H1 (cell line): ENCODE data around the gene ANAPC13. TPM values are rescaled to one million over a fixed set of nuclear protein-coding genes. Genes with fewer than 3 reads are reported as not detected.

Experiments
- CTCF ChIA-PET: fragments of 300-600 bp; sonication (Branson Sonifier 250); formaldehyde crosslinking; loops from one replicate; lab custom pipeline; 2021; ENCODE audit not compliant: partially characterized antibody; lab: Charles Lee
- POLR2A ChIA-PET: fragments of 300-600 bp; sonication (Branson Sonifier 250); formaldehyde crosslinking; loops from one replicate; lab custom pipeline; 2021; ENCODE audit warnings: inconsistent platforms; ENCODE audit not compliant: partially characterized antibody; lab: Charles Lee
- DNase-seq, 2 experiments: peaks; one replicate each; pipeline versions ENCODE4 v3.0.0 to v3.0.0-alpha.2; 2010 to 2022; ENCODE audit warnings: low spot score in 2 of 2, low read depth in 1 of 2, mixed read lengths in 1 of 2
- FAIRE-seq: peaks from 2 replicates; lab custom pipeline; 2011; peaks lifted over from hg19 to GRCh38; lab: Jason Lieb, UNC
- H2AFZ ChIP-seq: 2 replicates; pipeline ENCODE4 v1.8.1; 2012; ENCODE audit warnings: low read length, inconsistent platforms
- H2AK5ac ChIP-seq: 2 replicates; pipeline ENCODE4 v1.6.1; 2013; ENCODE audit warnings: low read depth, low read length
- H2BK120ac ChIP-seq: replicated peaks from 2 replicates; pipeline ENCODE3; 2013; ENCODE audit warnings: low read depth, low read length, inconsistent platforms
- H2BK12ac ChIP-seq: 2 replicates; pipeline ENCODE4 v1.6.1; 2013; ENCODE audit warnings: low read depth, low read length
- H2BK15ac ChIP-seq: 2 replicates; pipeline ENCODE4 v1.6.1; 2013; ENCODE audit warnings: low read length
- H2BK20ac ChIP-seq: 2 replicates; pipeline ENCODE4 v1.6.1; 2013; ENCODE audit warnings: low read length
- H2BK5ac ChIP-seq: 2 replicates; pipeline ENCODE4 v1.6.1; 2013; ENCODE audit warnings: low read depth, low read length
- H3K14ac ChIP-seq: 2 replicates; pipeline ENCODE4 v1.6.1; 2013; ENCODE audit warnings: inconsistent platforms; ENCODE audit not compliant: insufficient read length
- H3K18ac ChIP-seq: 2 replicates; pipeline ENCODE4 v1.6.1; 2013; ENCODE audit warnings: low read length; ENCODE audit errors: extremely low read depth
- H3K23ac ChIP-seq: 2 replicates; pipeline ENCODE4 v1.6.1; 2013; ENCODE audit warnings: inconsistent platforms; ENCODE audit not compliant: insufficient read length
- H3K23me2 ChIP-seq: 2 replicates; pipeline ENCODE4 v1.6.1; 2013; ENCODE audit warnings: low read depth, low read length
- H3K27ac ChIP-seq: 2 replicates; pipeline ENCODE4 v1.6.1; 2011; ENCODE audit warnings: low read depth, low read length, inconsistent platforms
- H3K27me3 ChIP-seq, 4 experiments: replicated peaks in 1 of 4; 1 replicate in 1 of 4; 2 replicates in 3 of 4; pipeline versions ENCODE4 v1.6.1 to v1.8.1; 2011 to 2013; ENCODE audit warnings: low read length in 3 of 4, mild to moderate bottlenecking in 3 of 4, inconsistent platforms in 2 of 4, mixed read lengths in 2 of 4, moderate library complexity in 1 of 4; ENCODE audit not compliant: control insufficient read depth in 3 of 4, insufficient read depth in 3 of 4; ENCODE audit errors: extremely low read depth in 1 of 4
- H3K36me3 ChIP-seq, 4 experiments: 2 replicates each; pipeline versions ENCODE4 v1.6.1 to v1.8.1; 2011 to 2013; ENCODE audit warnings: mild to moderate bottlenecking in 4 of 4, low read length in 3 of 4, moderate library complexity in 2 of 4, control low read depth in 1 of 4, inconsistent platforms in 1 of 4; ENCODE audit not compliant: insufficient read depth in 4 of 4, control insufficient read depth in 2 of 4
- H3K4ac ChIP-seq: replicated peaks from 2 replicates; pipeline ENCODE3; 2013; ENCODE audit warnings: low read length, low read depth, mixed read lengths, inconsistent platforms; ENCODE audit not compliant: insufficient read length
- H3K4me1 ChIP-seq, 4 experiments: replicated peaks in 1 of 4; 1 replicate in 1 of 4; 2 replicates in 3 of 4; pipeline versions ENCODE4 v1.6.1 to v1.8.1; 2011 to 2013; ENCODE audit warnings: low read length in 3 of 4, inconsistent platforms in 2 of 4, mixed read lengths in 1 of 4; ENCODE audit not compliant: insufficient read depth in 4 of 4, control insufficient read depth in 3 of 4
- H3K4me2 ChIP-seq, 2 experiments: 2 replicates each; pipeline versions ENCODE4 v1.6.1 to v1.8.1; 2011 to 2013; ENCODE audit warnings: low read depth in 2 of 2, low read length in 2 of 2, control low read depth in 1 of 2, inconsistent platforms in 1 of 2, mild to moderate bottlenecking in 1 of 2; ENCODE audit not compliant: insufficient read depth in 1 of 2
- H3K4me3 ChIP-seq, 4 experiments: fragments of 200-600, 300-600 bp in 1 of 4; sonication (generic), shearing (Covaris generic), sonication (Bioruptor Twin) in 1 of 4; 2 replicates each; pipeline versions ENCODE4 v1.5.1 to v1.8.1; 2011 to 2016; ENCODE audit warnings: low read length in 4 of 4, low read depth in 3 of 4, control low read depth in 2 of 4, inconsistent platforms in 2 of 4, mild to moderate bottlenecking in 2 of 4, mixed read lengths in 1 of 4, moderate library complexity in 1 of 4; ENCODE audit not compliant: insufficient read depth in 2 of 4; ENCODE audit errors: extremely low read depth in 1 of 4
- H3K56ac ChIP-seq: replicated peaks from 2 replicates; pipeline ENCODE3; 2013; ENCODE audit warnings: low read depth, mild to moderate bottlenecking, mixed read lengths, low read length, inconsistent platforms; ENCODE audit not compliant: insufficient read length
- H3K79me1 ChIP-seq: 2 replicates; pipeline ENCODE4 v1.6.1; 2013; ENCODE audit warnings: low read depth, low read length, control low read depth
- H3K79me2 ChIP-seq, 2 experiments: 2 replicates each; pipeline versions ENCODE4 v1.6.1 to v1.8.1; 2012 to 2013; ENCODE audit warnings: low read length in 2 of 2, mild to moderate bottlenecking in 2 of 2, inconsistent platforms in 1 of 2; ENCODE audit not compliant: insufficient read depth in 2 of 2, control insufficient read depth in 1 of 2
- H3K9ac ChIP-seq, 4 experiments: replicated peaks in 1 of 4; 1 replicate in 1 of 4; 2 replicates in 3 of 4; pipeline versions ENCODE4 v1.6.1 to v1.8.1; 2011 to 2013; ENCODE audit warnings: low read depth in 3 of 4, low read length in 3 of 4, control low read depth in 2 of 4, mild to moderate bottlenecking in 2 of 4, moderate library complexity in 2 of 4, inconsistent platforms in 1 of 4; ENCODE audit errors: extremely low read depth in 1 of 4
- H3K9me3 ChIP-seq, 2 experiments: 2 replicates each; pipeline versions ENCODE4 v1.6.1 to v1.8.1; 2012 to 2013; ENCODE audit warnings: mild to moderate bottlenecking in 2 of 2, moderate library complexity in 2 of 2, control low read depth in 1 of 2, inconsistent platforms in 1 of 2, low read depth in 1 of 2, low read length in 1 of 2, mixed read lengths in 1 of 2; ENCODE audit not compliant: insufficient read depth in 2 of 2
- H4K20me1 ChIP-seq, 2 experiments: replicated peaks in 1 of 2; 2 replicates each; pipeline versions ENCODE3 to v1.8.1; 2011 to 2013; ENCODE audit warnings: inconsistent platforms in 2 of 2, low read length in 2 of 2, mild to moderate bottlenecking in 1 of 2; ENCODE audit not compliant: insufficient read depth in 2 of 2, control insufficient read depth in 1 of 2
- H4K5ac ChIP-seq: 2 replicates; pipeline ENCODE4 v1.6.1; 2013; ENCODE audit warnings: low read length, low read depth, mixed read lengths, inconsistent platforms; ENCODE audit not compliant: insufficient read length
- H4K8ac ChIP-seq: 2 replicates; pipeline ENCODE4 v1.8.0; 2013; ENCODE audit warnings: mild to moderate bottlenecking, moderate library complexity, low read length, inconsistent platforms; ENCODE audit not compliant: insufficient read depth; ENCODE audit errors: extremely low read depth
- H4K91ac ChIP-seq: replicated peaks from 2 replicates; pipeline ENCODE3; 2013; ENCODE audit warnings: low read length, mixed read lengths, inconsistent platforms; ENCODE audit not compliant: insufficient read length
- ASH2L ChIP-seq: fragments of 200-600, 300-600 bp; sonication (generic); IDR thresholded peaks from one replicate; pipeline ENCODE4 v1.7.1; 2017; ENCODE audit warnings: low read length
- ATF2 ChIP-seq: IDR thresholded peaks from 2 replicates; pipeline ENCODE4 v1.6.1; 2012; ENCODE audit warnings: low read length, inconsistent platforms
- BACH1 ChIP-seq: IDR thresholded peaks from 2 replicates; pipeline ENCODE4 v1.6.1; 2012; ENCODE audit warnings: low read length, improper control_type of control experiment
- CREB1 ChIP-seq: IDR thresholded peaks from 2 replicates; pipeline ENCODE4 v1.6.1; 2012; ENCODE audit warnings: inconsistent platforms
- E2F6 ChIP-seq: IDR thresholded peaks from 2 replicates; pipeline ENCODE4 v1.6.1; 2012; ENCODE audit warnings: inconsistent platforms
- RBBP5 ChIP-seq: IDR thresholded peaks from 2 replicates; pipeline ENCODE4 v1.7.1; 2012; ENCODE audit warnings: low read depth, mild to moderate bottlenecking, inconsistent platforms, low read length, moderate library complexity, borderline replicate concordance
- SIX5 ChIP-seq: IDR thresholded peaks from 2 replicates; pipeline ENCODE4 v1.6.1; 2011; ENCODE audit warnings: mild to moderate bottlenecking, low read depth, low read length
- SP4 ChIP-seq: IDR thresholded peaks from 2 replicates; pipeline ENCODE4 v1.6.1; 2012; ENCODE audit warnings: low read length, inconsistent platforms
- SRF ChIP-seq: IDR thresholded peaks from 2 replicates; pipeline ENCODE4 v1.6.1; 2011; ENCODE audit warnings: mild to moderate bottlenecking, low read depth, low read length, moderate library complexity
- USF2 ChIP-seq: IDR thresholded peaks from 2 replicates; pipeline ENCODE4 v1.6.1; 2011; ENCODE audit warnings: low read length, improper control_type of control experiment
- ZNF274 ChIP-seq: IDR thresholded peaks from 2 replicates; pipeline ENCODE4 v1.7.0; 2012; ENCODE audit warnings: low read length, borderline replicate concordance; ENCODE audit errors: extremely low read depth
- WGBS, 2 experiments: shearing (Covaris generic) in 1 of 2; methylation state at CpG; one replicate each; pipeline versions ENCODE4 v1.1.6 to v1.1.7; 2013 to 2015; ENCODE audit warnings: low lambda C conversion rate in 2 of 2, mixed read lengths in 2 of 2, inconsistent platforms in 1 of 2, low coverage in 1 of 2, missing lambda C conversion rate in 1 of 2; ENCODE audit not compliant: insufficient replicate concordance in 2 of 2, insufficient coverage in 1 of 2, insufficient read length in 1 of 2; ENCODE audit errors: extremely low coverage in 1 of 2, missing lambda C conversion rate in 1 of 2; 5-methylcytosine and 5-hydroxymethylcytosine counted together
- polyA plus RNA-seq, 7 experiments: library from polyadenylated mRNA; depleted of rRNA in 3 of 7; stranded (reverse) in 5 of 7; unstranded in 2 of 7; fragments of >200 nt in 5 of 7; fragments of 200-250 nt in 2 of 7; gene quantifications; 1 replicate in 5 of 7; 2 replicates in 1 of 7; 4 replicates in 1 of 7; pipeline versions ENCODE4 v1.2.1 to v1.2.3, GENCODE V29; 2011 to 2013; ENCODE audit warnings: missing spikeins in 2 of 7, mixed read lengths in 2 of 7
- total RNA-seq: library from RNA; stranded (reverse); fragmentation: NEBNext Ultra II Directional; extraction: Animal tissue kit (Norgen Biotek cat#: 25700); gene quantifications from 2 replicates; pipeline ENCODE4 v1.2.1, GENCODE V29; 2021

Gene ANAPC13
- total and polyA plus RNA-seq, 2 of the 8 experiments (the other 6 are each of a cell fraction or from before 2014, with no cell fraction given): 33.3 to 34.0 TPM

- H3K23ac ChIP-seq: no peak overlapping the region
- FAIRE-seq (no peak), DNase-seq (no peak)
- no peak overlapping the region for H4K8ac ChIP-seq
- no peak overlapping the region for H2BK15ac ChIP-seq
- H3K56ac ChIP-seq: no peak overlapping the region
- no peak overlapping the region for H3K4me2 ChIP-seq
- no peak overlapping the region for H3K14ac ChIP-seq
- no peaks in the 10 kb centered on the region for H3K79me1 ChIP-seq
- no peak overlapping the region for H2AK5ac ChIP-seq
- no peak overlapping the region; the same call in 1 of the 2 replicates for H2BK20ac ChIP-seq
- H3K9ac ChIP-seq: no peak overlapping the region
- ChIA-PET POLR2A (interaction anchor here (1.1 to 4.7 kb wide), 10 partner anchors 9 to 226 kb away, joined by 3 to 24 read pairs (median 6); partner anchors contain the start of genes AMOTL2, ANAPC13, CEP63 and RYK), CTCF (interaction anchor here (1.0 to 11.3 kb wide), 14 partner anchors 9 to 263 kb away, joined by 3 to 138 read pairs (median 10); no protein-coding TSS in a partner anchor)
- H2BK12ac ChIP-seq: no peak overlapping the region
- H2BK5ac ChIP-seq: no peak overlapping the region
- no peak overlapping the region for H4K91ac ChIP-seq
- H4K5ac ChIP-seq: no peak overlapping the region
- no peak overlapping the region for H3K27ac ChIP-seq
- H4K20me1 ChIP-seq: peaks cover 0 to 2% of the 10 kb centered on the region in 2 experiments
- H3K18ac ChIP-seq: no peak overlapping the region
- H3K9me3 ChIP-seq: no peaks in the 10 kb centered on the region
- no peaks in the 10 kb centered on the region for H3K23me2 ChIP-seq
- no peak overlapping the region for H3K4me3 ChIP-seq
- no peak overlapping the region for H2BK120ac ChIP-seq
- 85% methylated on average over 4 of the region's 4 CpGs; no CpG with 5 or more reads in 1 of the 2 experiments for WGBS, 2 experiments
- H3K27me3 ChIP-seq: no peaks in the 10 kb centered on the region; a peak in 1 of 7 replicates
- H3K79me2 ChIP-seq: no peaks in the 10 kb centered on the region
- H3K36me3 ChIP-seq: peaks cover 8 to 39% (median 25%) of the 10 kb centered on the region in 4 experiments
- peaks cover 0 to 3% (median 1%) of the 10 kb centered on the region in 4 experiments; a peak in 3 of 7 replicates for H3K4me1 ChIP-seq
- no peak overlapping the region for H2AFZ ChIP-seq
- no peak overlapping the region for H3K4ac ChIP-seq
- TF ChIP-seq E2F6 (no peak), BACH1 (no peak), ATF2 (no peak), ZNF274 (no peak), SIX5 (no peak), USF2 (no peak), SP4 (no peak), CREB1 (no peak), RBBP5 (no peak), SRF (no peak), ASH2L (no peak)
These were observed 9.5 kb downstream of the ANAPC13 start for GRCh38 chr3:134476306-134476705.
